ENCODE data around the gene LDLRAD4.

DNA sequence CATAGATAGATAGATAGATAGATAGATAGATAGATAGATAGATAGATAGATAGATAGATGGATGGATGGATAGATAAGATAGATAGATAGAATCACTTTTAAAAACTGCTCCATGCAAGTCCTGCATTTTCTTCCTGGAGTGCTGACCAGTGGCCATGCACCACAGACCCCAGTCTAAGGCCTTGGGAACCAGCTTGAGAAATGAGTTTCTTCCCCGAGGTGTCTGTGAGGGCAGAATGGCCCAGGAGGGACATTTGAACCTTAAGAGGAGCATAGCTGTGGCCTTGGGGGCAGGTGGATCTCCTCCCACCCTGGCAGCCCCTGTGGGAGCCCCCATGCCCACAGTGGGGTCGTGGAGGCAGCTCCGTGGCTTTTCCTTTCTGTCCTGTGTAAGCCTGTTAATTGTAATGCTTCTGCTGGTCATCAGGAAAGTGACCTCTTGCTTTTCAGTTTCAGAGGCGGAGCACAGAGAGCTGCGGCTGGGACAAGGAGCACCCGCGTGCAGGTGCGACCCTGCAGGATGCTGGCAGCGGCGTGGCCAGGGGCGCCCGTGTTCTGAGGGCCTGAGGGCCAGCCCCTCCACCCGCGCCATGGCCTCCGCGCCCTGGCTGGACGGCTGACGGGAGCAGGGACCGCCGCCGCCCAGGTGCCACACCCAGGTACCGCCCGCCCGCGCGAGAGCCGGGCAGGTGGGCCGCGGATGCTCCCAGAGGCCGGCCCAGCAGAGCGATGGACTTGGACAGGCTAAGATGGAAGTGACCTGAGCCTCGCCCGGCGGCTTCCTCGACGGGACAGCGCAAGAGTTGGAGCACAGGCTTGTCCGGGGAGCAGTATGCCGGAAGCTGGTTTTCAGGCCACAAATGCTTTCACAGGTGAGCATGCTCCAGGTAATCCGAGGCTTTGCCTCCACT lies 168.6 kb downstream of the LDLRAD4 start:
- TF ChIP-seq, protein P1, sequence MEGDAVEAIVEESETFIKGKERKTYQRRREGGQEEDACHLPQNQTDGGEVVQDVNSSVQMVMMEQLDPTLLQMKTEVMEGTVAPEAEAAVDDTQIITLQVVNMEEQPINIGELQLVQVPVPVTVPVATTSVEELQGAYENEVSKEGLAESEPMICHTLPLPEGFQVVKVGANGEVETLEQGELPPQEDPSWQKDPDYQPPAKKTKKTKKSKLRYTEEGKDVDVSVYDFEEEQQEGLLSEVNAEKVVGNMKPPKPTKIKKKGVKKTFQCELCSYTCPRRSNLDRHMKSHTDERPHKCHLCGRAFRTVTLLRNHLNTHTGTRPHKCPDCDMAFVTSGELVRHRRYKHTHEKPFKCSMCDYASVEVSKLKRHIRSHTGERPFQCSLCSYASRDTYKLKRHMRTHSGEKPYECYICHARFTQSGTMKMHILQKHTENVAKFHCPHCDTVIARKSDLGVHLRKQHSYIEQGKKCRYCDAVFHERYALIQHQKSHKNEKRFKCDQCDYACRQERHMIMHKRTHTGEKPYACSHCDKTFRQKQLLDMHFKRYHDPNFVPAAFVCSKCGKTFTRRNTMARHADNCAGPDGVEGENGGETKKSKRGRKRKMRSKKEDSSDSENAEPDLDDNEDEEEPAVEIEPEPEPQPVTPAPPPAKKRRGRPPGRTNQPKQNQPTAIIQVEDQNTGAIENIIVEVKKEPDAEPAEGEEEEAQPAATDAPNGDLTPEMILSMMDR (conservative IDR thresholded peaks at IDR 0.05) = no peak
- TF ChIP-seq ZFX (IDR thresholded peaks at IDR 0.05) = no peak
